ENCODE data around the gene NFU1.

NFU1 gene

DNA sequence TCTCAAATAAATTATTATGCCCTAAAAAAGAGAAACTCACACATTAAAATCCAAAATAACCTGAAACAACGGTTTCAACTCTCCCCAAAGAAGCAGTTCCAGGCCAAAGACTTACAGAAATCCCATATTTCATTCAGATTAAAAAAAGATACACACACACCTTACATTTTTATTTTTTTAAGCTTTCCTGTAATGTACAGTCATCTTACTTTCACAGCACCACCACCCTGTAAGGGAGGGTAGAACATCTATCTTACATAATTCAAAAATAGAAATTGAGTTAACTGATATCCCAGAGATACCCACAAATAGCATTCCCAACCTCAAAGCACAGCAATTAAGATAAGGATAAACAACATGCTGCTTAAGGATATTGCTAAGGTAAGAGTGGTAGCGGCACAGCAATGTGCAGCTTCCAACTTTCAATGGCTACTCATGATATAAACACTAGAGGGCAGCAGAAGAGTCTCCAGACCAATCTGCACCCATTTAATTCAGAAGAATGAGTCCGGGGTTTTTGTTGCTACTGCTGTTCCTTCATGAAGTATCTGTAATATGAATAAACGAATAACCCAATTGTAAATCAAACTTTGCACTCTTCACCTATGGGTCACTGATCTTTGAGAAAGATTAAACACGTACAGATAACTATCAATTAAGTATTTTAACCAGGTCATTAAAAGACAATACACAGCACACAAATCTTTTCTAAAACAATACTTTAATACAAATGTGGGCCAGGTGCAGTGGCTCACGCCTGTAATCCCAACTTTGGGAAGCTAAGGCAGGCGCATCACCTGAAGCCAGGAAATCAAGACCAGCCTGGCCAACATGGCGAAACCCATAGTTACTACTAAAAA is 61.5 kb downstream of the NFU1 start:
- TF ChIP-seq, protein P1, sequence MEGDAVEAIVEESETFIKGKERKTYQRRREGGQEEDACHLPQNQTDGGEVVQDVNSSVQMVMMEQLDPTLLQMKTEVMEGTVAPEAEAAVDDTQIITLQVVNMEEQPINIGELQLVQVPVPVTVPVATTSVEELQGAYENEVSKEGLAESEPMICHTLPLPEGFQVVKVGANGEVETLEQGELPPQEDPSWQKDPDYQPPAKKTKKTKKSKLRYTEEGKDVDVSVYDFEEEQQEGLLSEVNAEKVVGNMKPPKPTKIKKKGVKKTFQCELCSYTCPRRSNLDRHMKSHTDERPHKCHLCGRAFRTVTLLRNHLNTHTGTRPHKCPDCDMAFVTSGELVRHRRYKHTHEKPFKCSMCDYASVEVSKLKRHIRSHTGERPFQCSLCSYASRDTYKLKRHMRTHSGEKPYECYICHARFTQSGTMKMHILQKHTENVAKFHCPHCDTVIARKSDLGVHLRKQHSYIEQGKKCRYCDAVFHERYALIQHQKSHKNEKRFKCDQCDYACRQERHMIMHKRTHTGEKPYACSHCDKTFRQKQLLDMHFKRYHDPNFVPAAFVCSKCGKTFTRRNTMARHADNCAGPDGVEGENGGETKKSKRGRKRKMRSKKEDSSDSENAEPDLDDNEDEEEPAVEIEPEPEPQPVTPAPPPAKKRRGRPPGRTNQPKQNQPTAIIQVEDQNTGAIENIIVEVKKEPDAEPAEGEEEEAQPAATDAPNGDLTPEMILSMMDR (IDR thresholded peaks at IDR 0.05; ENCODE audit: low read depth, low read length) = peak; percentile 83
- no peak for TF ChIP-seq EZH2phosphoT487 (IDR thresholded peaks at IDR 0.05; ENCODE audit: low read depth)
- H3K79me2 ChIP-seq (ENCODE audit: low read length) = peaks cover 28% of the 10 kb centered on the region
- no peak overlapping the region for H3K4me2 ChIP-seq (ENCODE audit: low read length)

DNA sequence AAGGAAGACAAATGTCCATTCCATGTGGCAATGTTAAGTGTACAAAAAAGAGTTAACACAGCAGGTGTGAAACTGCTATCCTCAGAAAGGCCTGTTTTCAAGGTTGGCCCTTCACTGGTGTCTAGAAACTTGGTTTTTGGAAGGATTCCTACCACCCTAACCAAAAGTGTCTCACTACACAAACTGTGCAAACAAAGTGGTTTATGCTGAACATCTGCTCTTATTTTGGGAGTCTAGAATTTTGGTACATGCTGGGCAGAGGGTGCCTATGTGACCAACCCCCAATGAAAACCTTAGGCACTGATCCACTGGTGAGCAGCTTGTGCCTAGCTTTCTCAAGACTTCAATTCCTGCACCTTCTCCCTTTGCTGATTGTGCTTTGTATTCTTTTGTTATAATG is 64.5 kb downstream of the NFU1 start:
- Histone ChIP-seq H3K36me3 (replicated peaks; ENCODE audit: low read depth, low read length) (peaks cover 24% of the 10 kb centered on the region), H3K4me2 (ENCODE audit: low read length) (no peak overlapping the region), H3K4me3 (ENCODE audit: low read length) (no peak overlapping the region), H3K27me3 (ENCODE audit: low read depth, low read length) (no peaks in the 10 kb centered on the region), H3K4me1 (ENCODE audit: low read length) (no peaks in the 10 kb centered on the region), H3K79me2 (ENCODE audit: low read length) (peaks cover 9% of the 10 kb centered on the region), H3K9me3 (ENCODE audit: insufficient read depth, low read length) (no peaks in the 10 kb centered on the region), H2AFZ (ENCODE audit: low read depth, low read length) (no peak overlapping the region), H3K9ac (ENCODE audit: low read length) (no peak overlapping the region), H3K27ac (ENCODE audit: low read length) (no peak overlapping the region), H4K20me1 (ENCODE audit: insufficient read depth, low read length) (peaks cover 24% of the 10 kb centered on the region)
- TF ChIP-seq, protein P1 (IDR thresholded peaks at IDR 0.05; ENCODE audit: low read depth, low read length) = no peak
- TF ChIP-seq EZH2phosphoT487 (IDR thresholded peaks at IDR 0.05; ENCODE audit: low read depth) = no peak

More for the DNA sequence above, 61.5 kb downstream of the NFU1 start:
- Histone ChIP-seq H3K27ac (ENCODE audit: low read length) (no peak overlapping the region), H2AFZ (ENCODE audit: low read depth, low read length) (no peak overlapping the region), H4K20me1 (ENCODE audit: insufficient read depth, low read length) (peaks cover 35% of the 10 kb centered on the region), H3K9ac (ENCODE audit: low read length) (no peak overlapping the region), H3K27me3 (ENCODE audit: low read depth, low read length) (no peaks in the 10 kb centered on the region), H3K4me3 (ENCODE audit: low read length) (no peak overlapping the region), H3K9me3 (ENCODE audit: insufficient read depth, low read length) (no peaks in the 10 kb centered on the region), H3K4me1 (ENCODE audit: low read length) (no peaks in the 10 kb centered on the region), H3K36me3 (replicated peaks; ENCODE audit: low read depth, low read length) (peaks cover 7% of the 10 kb centered on the region)

DNA sequence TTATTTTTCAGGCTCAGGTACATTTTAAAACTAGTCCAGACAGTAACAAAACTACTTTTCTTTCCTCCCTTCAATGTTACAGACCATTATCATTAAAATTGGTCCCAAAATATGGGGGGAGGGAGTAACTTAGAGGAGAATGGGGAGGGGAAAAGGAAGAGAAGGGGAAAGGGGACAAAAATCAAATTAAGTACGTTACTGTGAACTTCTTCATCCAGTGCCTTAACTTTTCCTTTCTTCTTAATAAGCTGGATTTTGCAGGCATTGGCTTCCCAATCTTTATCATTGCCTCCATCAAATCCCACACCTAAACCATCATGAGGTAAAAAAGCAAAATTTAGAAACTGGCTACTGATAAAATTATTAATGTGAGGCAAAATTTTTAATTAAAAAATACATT is 67.4 kb downstream of the NFU1 start:
- no peaks in the 10 kb centered on the region for H3K79me2 ChIP-seq (ENCODE audit: low read length)
- no peak for TF ChIP-seq EZH2phosphoT487 (IDR thresholded peaks at IDR 0.05; ENCODE audit: low read depth)
- TF ChIP-seq, protein P1 (IDR thresholded peaks at IDR 0.05; ENCODE audit: low read depth, low read length) = no peak
- H4K20me1 ChIP-seq (ENCODE audit: insufficient read depth, low read length) = peaks cover 2% of the 10 kb centered on the region; the same call in 1 of the 2 replicates
- H2AFZ ChIP-seq (ENCODE audit: low read depth, low read length) = no peak overlapping the region
- H3K4me1 ChIP-seq (ENCODE audit: low read length) = no peaks in the 10 kb centered on the region
- no peaks in the 10 kb centered on the region for H3K27me3 ChIP-seq (ENCODE audit: low read depth, low read length)
- no peak overlapping the region for H3K4me3 ChIP-seq (ENCODE audit: low read length)
- no peak overlapping the region for H3K27ac ChIP-seq (ENCODE audit: low read length)
- H3K9ac ChIP-seq (ENCODE audit: low read length) = no peak overlapping the region
- no peaks in the 10 kb centered on the region for H3K9me3 ChIP-seq (ENCODE audit: insufficient read depth, low read length)
- no peak overlapping the region for H3K4me2 ChIP-seq (ENCODE audit: low read length)
- peaks cover 40% of the 10 kb centered on the region for H3K36me3 ChIP-seq (replicated peaks; ENCODE audit: low read depth, low read length)

DNA sequence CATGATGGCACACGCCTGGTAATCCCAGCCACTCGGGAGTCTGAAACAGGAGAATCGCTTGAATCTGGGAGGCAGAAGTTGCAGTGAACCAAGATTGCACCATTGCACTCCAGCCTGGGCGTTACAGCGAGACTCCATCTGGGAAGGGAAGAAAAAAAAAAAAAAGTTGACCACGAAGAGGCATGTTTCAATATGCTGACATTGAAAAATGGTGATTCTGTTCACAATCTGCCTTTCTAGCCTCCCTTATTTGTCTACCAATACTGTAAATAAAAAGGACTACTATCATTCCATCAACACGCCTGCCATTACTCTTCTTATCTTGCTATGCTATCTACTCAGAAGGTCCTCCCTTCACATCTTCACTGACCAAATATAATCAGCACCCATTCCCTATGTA is 68.6 kb downstream of the NFU1 start:
- Histone ChIP-seq H3K9me3 (ENCODE audit: insufficient read depth, low read length) (no peaks in the 10 kb centered on the region), H3K27ac (ENCODE audit: low read length) (no peak overlapping the region), H3K79me2 (ENCODE audit: low read length) (no peaks in the 10 kb centered on the region), H3K27me3 (ENCODE audit: low read depth, low read length) (no peaks in the 10 kb centered on the region), H2AFZ (ENCODE audit: low read depth, low read length) (no peak overlapping the region), H3K9ac (ENCODE audit: low read length) (no peak overlapping the region), H3K4me3 (ENCODE audit: low read length) (no peak overlapping the region), H3K4me2 (ENCODE audit: low read length) (no peak overlapping the region), H4K20me1 (ENCODE audit: insufficient read depth, low read length) (no peaks in the 10 kb centered on the region), H3K4me1 (ENCODE audit: low read length) (no peaks in the 10 kb centered on the region), H3K36me3 (replicated peaks; ENCODE audit: low read depth, low read length) (peaks cover 42% of the 10 kb centered on the region)
- TF ChIP-seq, protein P1 (IDR thresholded peaks at IDR 0.05; ENCODE audit: low read depth, low read length) = no peak
- no peak for TF ChIP-seq EZH2phosphoT487 (IDR thresholded peaks at IDR 0.05; ENCODE audit: low read depth)

Measured in OCI-LY3 (cell line).